Endothelial cell of umbilical vein (primary cell): Measurements from ENCODE around the gene TGM6. TPM values are rescaled to one million over a fixed set of nuclear protein-coding genes. Genes with fewer than 3 reads are reported as not detected.

Experiments
- BruUV-seq: library from RNA; stranded (reverse); fragments of 400-500 nt; replicated peaks from 2 replicates; lab custom pipeline; 2021; lab: Mats Ljungman, UMichigan
- CTCF ChIA-PET: fragments of 300-600, 350-600 bp; sonication (Branson Sonifier 250); formaldehyde crosslinking; loops from one replicate; lab custom pipeline; 2021; ENCODE audit warnings: antibody characterized with exemption, inconsistent platforms; lab: Charles Lee
- POLR2A ChIA-PET: fragments of 300-600, 350-600 bp; sonication (Branson Sonifier 250); formaldehyde crosslinking; loops from one replicate; lab custom pipeline; 2021; ENCODE audit warnings: antibody characterized with exemption, inconsistent platforms; lab: Charles Lee
- DNase-seq: peaks from one replicate; pipeline ENCODE4 v3.0.0-alpha.2; 2011; ENCODE audit warnings: low read depth, low spot score
- FAIRE-seq: peaks from 2 replicates; lab custom pipeline; 2011; peaks lifted over from hg19 to GRCh38; lab: Jason Lieb, UNC
- H2AFZ ChIP-seq: 2 replicates; pipeline ENCODE4 v1.6.0; 2012; ENCODE audit warnings: low read depth, low read length, control low read depth, inconsistent platforms
- H3K27ac ChIP-seq: 2 replicates; pipeline ENCODE4 v1.5.1; 2011; ENCODE audit warnings: low read depth, mild to moderate bottlenecking, control low read depth, low read length, moderate library complexity; ENCODE audit not compliant: insufficient read depth
- H3K27me3 ChIP-seq, 2 experiments: 2 replicates each; pipeline versions ENCODE4 v1.6.0 to v1.6.1; 2011; ENCODE audit warnings: low read length in 2 of 2, mixed read lengths in 1 of 2; ENCODE audit not compliant: control insufficient read depth in 2 of 2, insufficient read depth in 2 of 2
- H3K36me3 ChIP-seq, 2 experiments: 2 replicates in 1 of 2; 3 replicates in 1 of 2; pipeline ENCODE4 v1.5.1; 2011; ENCODE audit warnings: low read length in 2 of 2, mild to moderate bottlenecking in 1 of 2, moderate library complexity in 1 of 2; ENCODE audit not compliant: control insufficient read depth in 2 of 2, insufficient read depth in 2 of 2; ENCODE audit errors: extremely low read depth in 1 of 2
- H3K4me1 ChIP-seq: 3 replicates; pipeline ENCODE4 v1.5.1; 2011; ENCODE audit warnings: mild to moderate bottlenecking, low read length; ENCODE audit not compliant: control insufficient read depth, insufficient read depth; ENCODE audit errors: extremely low read depth
- H3K4me2 ChIP-seq: 2 replicates; pipeline ENCODE4 v1.6.1; 2011; ENCODE audit warnings: low read length, control low read depth, mixed read lengths; ENCODE audit not compliant: insufficient read depth
- H3K4me3 ChIP-seq, 3 experiments: fragments of 200-600 bp in 1 of 3; sonication (generic), shearing (Covaris generic) in 1 of 3; replicated peaks in 1 of 3; 2 replicates each; pipeline ENCODE4 v1.5.1; 2011 to 2016; ENCODE audit warnings: control low read depth in 3 of 3, low read length in 3 of 3, mild to moderate bottlenecking in 2 of 3, inconsistent platforms in 1 of 3, low read depth in 1 of 3, moderate library complexity in 1 of 3; ENCODE audit not compliant: insufficient read depth in 1 of 3
- H3K79me2 ChIP-seq: 2 replicates; pipeline ENCODE4 v1.6.0; 2012; ENCODE audit warnings: low read length, inconsistent platforms; ENCODE audit not compliant: control insufficient read depth, insufficient read depth
- H3K9ac ChIP-seq: replicated peaks from 2 replicates; pipeline ENCODE3; 2011; ENCODE audit warnings: low read length, control low read depth; ENCODE audit not compliant: insufficient read depth; ENCODE audit errors: extremely low read depth
- H3K9me1 ChIP-seq: replicated peaks from 3 replicates; pipeline ENCODE4 v1.6.0; 2011; ENCODE audit warnings: mild to moderate bottlenecking, low read length; ENCODE audit not compliant: control insufficient read depth, insufficient read depth; ENCODE audit errors: extremely low read depth
- H3K9me3 ChIP-seq: replicated peaks from 2 replicates; pipeline ENCODE4 v1.5.1; 2012; ENCODE audit warnings: low read length, inconsistent platforms; ENCODE audit not compliant: control insufficient read depth, insufficient read depth
- H4K20me1 ChIP-seq: replicated peaks from 2 replicates; pipeline ENCODE3; 2011; ENCODE audit warnings: mild to moderate bottlenecking, low read length; ENCODE audit not compliant: control insufficient read depth, insufficient read depth; ENCODE audit errors: extremely low read depth
- CTCF ChIP-seq, 2 donors: IDR thresholded peaks; 1 replicate in 1 of 2; 2 replicates in 1 of 2; pipeline ENCODE4 v1.5.1; 2011; ENCODE audit warnings: low read length in 2 of 2, mild to moderate bottlenecking in 2 of 2, moderate library complexity in 2 of 2, control low read depth in 1 of 2, inconsistent platforms in 1 of 2, low read depth in 1 of 2; ENCODE audit not compliant: insufficient read depth in 1 of 2; ENCODE audit errors: extremely low read depth in 1 of 2
- EZH2 ChIP-seq: IDR thresholded peaks from 2 replicates; pipeline ENCODE4 v1.6.1; 2012; ENCODE audit warnings: borderline replicate concordance, low read depth, mild to moderate bottlenecking, moderate library complexity, low read length, inconsistent platforms; ENCODE audit not compliant: severe bottlenecking
- FOS ChIP-seq: IDR thresholded peaks from 2 replicates; pipeline ENCODE4 v1.6.1; 2011; ENCODE audit warnings: mild to moderate bottlenecking, low read length, moderate library complexity, borderline replicate concordance; ENCODE audit not compliant: insufficient read depth
- GATA2 ChIP-seq: IDR thresholded peaks from 2 replicates; pipeline ENCODE4 v1.7.0; 2011; ENCODE audit warnings: low read depth, mild to moderate bottlenecking, moderate library complexity, mixed read lengths, low read length; ENCODE audit not compliant: insufficient read length, insufficient read depth
- JUN ChIP-seq: IDR thresholded peaks from 2 replicates; pipeline ENCODE4 v1.6.1; 2011; ENCODE audit warnings: borderline replicate concordance, low read depth; ENCODE audit not compliant: insufficient read length, insufficient read depth
- MAX ChIP-seq: IDR thresholded peaks from 2 replicates; pipeline ENCODE4 v1.6.1; 2011; ENCODE audit not compliant: insufficient read depth, insufficient read length
- MYC ChIP-seq: IDR thresholded peaks from one replicate; pipeline ENCODE4 v1.6.1; 2011; ENCODE audit warnings: mild to moderate bottlenecking, low read depth, low read length
- POLR2A ChIP-seq: IDR thresholded peaks from 2 replicates; pipeline ENCODE4 v1.6.1; 2012; ENCODE audit warnings: low read depth, mild to moderate bottlenecking, control low read depth, low read length
- POLR2AphosphoS5 ChIP-seq: IDR thresholded peaks from 2 replicates; pipeline ENCODE4 v1.6.1; 2012; ENCODE audit warnings: low read depth, mild to moderate bottlenecking, control low read depth, low read length, moderate library complexity; ENCODE audit not compliant: insufficient read depth
- dilution Hi-C: fragments of 300-500 bp; cut with MboI; formaldehyde crosslinking; loops from one replicate; pipeline ENCODE4 v1.15.0; 2019; ENCODE audit warnings: low sequenced_read_pairs; ENCODE audit not compliant: extremely low pct_ligation_motif_present
- intact Hi-C: fragments of 100-400 bp; cut with micrococcal nuclease; formaldehyde crosslinking; loops from one replicate; pipeline ENCODE4 v1.10.0; 2022
- polyA plus RNA-seq, 4 experiments: library from polyadenylated mRNA; depleted of rRNA in 3 of 4; stranded (reverse) in 3 of 4; unstranded in 1 of 4; fragments of >200 nt; gene quantifications; 2 replicates each; pipeline versions ENCODE4 v1.2.1 to v1.2.3, GENCODE V29; 2011 to 2012; ENCODE audit warnings: missing spikeins in 1 of 4
- total RNA-seq: library from RNA; stranded (reverse); gene quantifications from 2 replicates; pipeline ENCODE4 v1.2.3, GENCODE V29; 2021

The TGM6 gene
- total and polyA plus RNA-seq, 2 donors (not counting 3 experiments of a cell fraction or from before 2014, with no cell fraction given), result not detected

- no peak for FAIRE-seq
- Histone ChIP-seq H3K9ac (no peak overlapping the region), H4K20me1 (peaks cover 2% of the 10 kb centered on the region), H3K79me2 (peaks cover 17% of the 10 kb centered on the region), H3K9me1 (no peaks in the 10 kb centered on the region), H2AFZ (no peak overlapping the region), H3K36me3 (peaks cover 36 to 60% of the 10 kb centered on the region in 2 experiments), H3K27me3 (no peaks in the 10 kb centered on the region), H3K27ac (no peak overlapping the region), H3K4me2 (no peak overlapping the region), H3K9me3 (no peaks in the 10 kb centered on the region), H3K4me1 (no peaks in the 10 kb centered on the region), H3K4me3 (no peak overlapping the region)
- ChIA-PET POLR2A (no interaction called here), CTCF (interaction anchor here (1.0 to 1.1 kb wide), 2 partner anchors 9 to 61 kb away, joined by 3 to 4 read pairs; no protein-coding TSS in a partner anchor)
- TF ChIP-seq FOS (no peak), CTCF (IDR thresholded peaks at IDR 0.05; ENCODE audit: extremely low read depth in 1 of 2, insufficient read depth in 1 of 2, low read depth in 1 of 2, low read length in 2 of 2) (no peak), POLR2A (no peak), POLR2AphosphoS5 (no peak), MAX (no peak), EZH2 (no peak), MYC (no peak), GATA2 (no peak), JUN (no peak)
- BruUV-seq, result no TSS peak
- dilution Hi-C loops, result no loop called here
- no peak for DNase-seq
- intact Hi-C loops, result no loop called here
Measured at GRCh38 chr20:2460752-2461424, 80.2 kb downstream of the TGM6 start.
